HG03558 (cell line): ENCODE results near the gene GNA12.

Experiments
- ATAC-seq: cut with Tn5 transposase; IDR thresholded peaks from one replicate; pipeline ENCODE4 v1.9.1; 2021; ENCODE audit warnings: moderate number of reproducible peaks; ENCODE audit not compliant: unreplicated experiment; ENCODE audit errors: extremely low read depth

Gene GNA12

DNA sequence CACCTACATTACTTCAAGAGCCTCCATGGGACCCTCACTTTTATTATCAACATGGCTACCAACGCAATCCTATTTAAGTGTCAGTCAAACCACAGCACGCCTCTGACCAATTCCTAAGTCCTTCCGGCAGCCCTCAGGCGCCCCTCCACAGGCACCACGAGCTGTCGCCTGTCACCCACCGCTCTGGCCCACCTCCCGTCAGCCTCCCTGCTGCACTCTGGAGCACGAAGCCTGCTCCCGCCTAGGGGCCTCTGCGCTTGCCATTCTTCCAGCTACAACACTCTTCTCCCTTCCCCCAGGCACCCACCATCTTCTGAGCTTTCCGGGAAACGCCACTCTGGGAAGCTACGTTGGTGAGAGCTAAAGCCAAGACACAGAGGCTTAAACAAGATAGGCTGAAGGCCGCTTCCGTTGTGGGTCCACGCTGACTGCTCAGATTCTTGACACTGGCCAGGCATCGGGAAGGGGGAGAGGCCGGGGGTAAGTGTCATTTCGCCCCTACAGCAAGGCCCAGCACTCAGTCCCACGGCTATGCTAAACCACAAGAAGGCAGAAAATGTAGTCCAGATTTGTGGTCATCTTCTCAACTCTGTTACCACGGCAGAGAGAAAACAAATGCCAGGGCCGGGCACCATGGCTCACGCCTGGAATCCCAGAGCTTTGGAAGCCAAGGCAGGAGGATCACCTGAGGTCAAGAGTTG lies 56.7 kb downstream of the GNA12 start:
- no peak for ATAC-seq

GRCh38 chr7:2786607-2787116 lies 57.4 kb downstream of the GNA12 start:
- no peak for ATAC-seq

DNA sequence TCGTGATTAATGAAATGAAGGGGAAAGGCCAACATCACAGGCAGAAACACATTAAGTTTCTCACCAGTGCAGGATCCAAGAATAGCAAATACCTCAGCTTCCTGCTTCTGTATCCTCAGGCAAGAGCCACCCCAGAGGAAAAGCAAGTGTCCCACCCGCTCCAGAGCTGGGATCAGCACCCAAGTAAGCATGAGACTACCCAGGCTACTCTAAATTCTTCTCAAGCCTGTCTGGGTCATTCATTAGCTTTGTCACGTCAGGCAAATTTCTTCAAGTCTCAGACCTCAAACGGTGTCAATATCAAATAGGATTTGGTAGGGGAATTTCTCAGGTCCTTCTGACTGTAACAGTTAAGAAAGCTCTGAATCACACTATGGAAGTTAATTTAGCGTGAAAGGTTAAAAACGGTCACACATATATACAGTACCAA lies 59.0 kb downstream of the GNA12 start:
- ATAC-seq: peak; percentile 47

DNA sequence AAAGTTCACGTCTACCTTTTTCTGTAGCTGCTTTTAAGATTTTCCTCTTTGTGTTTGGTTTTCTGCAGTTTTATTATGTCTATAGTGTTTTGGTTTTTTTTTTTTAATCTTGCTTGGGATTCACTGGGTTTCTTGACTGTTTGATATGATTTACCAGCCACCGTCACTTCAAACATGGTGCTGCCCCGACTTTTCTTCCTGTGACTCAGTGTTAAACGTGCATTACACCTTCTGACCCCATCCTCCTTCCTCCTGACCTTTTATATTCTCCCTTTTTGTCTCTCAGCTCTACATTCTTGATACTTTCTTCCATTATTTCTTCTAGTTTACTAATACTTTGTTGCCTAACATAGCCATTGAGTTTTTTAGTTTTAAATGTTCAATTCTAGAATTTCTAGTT lies 61.5 kb downstream of the GNA12 start:
- ATAC-seq: no peak

- no peak for ATAC-seq
Observed at GRCh38 chr7:2782121-2782520, 62.0 kb downstream of the GNA12 start.

DNA sequence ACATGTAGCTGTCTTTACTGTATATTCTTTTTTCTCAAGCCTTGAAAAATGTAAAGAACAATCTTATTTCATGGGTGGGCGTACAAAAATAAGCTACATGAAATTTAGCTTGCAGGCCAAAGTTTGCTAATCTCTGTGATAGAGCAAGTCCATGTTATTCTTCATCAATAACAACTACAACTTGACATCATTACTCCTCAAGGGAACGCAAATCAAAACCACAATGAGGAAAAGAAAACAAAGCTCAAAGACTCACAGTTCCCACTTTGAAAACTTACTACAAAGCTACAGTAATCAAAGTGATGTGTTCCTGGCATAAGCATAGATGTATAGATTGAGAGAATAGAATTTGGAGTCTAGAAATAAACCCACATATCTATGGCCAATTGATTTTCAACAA lies 62.5 kb downstream of the GNA12 start:
- no peak for ATAC-seq

- ATAC-seq: no peak
Observed at GRCh38 chr7:2779051-2779450, 65.1 kb downstream of the GNA12 start.

- ATAC-seq: no peak
Observed at GRCh38 chr7:2777898-2778535, 66.1 kb downstream of the GNA12 start.

DNA sequence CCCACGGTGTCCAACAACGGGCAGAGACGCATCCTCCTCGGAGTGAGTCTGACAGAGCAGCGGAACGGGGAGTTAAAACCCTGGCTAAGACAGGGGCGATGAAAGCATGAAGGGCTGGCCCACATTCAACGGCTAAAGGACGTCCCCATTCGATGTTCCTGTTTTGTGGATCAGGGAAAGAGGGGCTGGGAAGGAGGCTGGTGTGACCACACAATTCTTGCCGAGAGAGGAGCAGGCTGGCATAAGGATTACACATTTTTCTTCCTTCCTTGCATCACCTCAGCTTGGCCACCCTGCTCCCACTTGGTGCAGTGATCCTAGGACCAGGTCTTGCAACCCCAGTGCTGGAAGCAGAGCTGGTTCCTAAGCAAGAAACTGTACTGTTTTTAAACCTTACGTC lies 67.7 kb downstream of the GNA12 start:
- no peak for ATAC-seq

DNA sequence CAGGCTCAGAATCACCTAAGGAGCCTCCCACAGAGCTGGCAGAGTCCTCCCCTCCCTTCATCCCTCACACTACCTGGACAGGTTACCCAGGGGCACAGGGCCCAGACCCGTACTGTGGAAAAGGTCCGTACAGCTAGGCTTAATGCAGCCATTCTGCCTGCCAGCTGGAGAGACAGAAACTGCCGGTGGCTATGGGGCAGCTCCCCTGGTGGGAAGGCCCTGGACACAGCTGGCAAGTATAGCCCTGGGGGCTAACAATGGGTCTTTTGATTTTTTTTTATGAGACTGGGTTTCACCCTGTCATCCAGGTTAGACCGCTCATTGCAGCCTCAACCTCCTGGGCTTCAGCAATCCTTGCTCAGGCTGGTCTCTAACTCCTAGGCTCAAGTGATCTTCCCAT lies 68.3 kb downstream of the GNA12 start:
- no peak for ATAC-seq

DNA sequence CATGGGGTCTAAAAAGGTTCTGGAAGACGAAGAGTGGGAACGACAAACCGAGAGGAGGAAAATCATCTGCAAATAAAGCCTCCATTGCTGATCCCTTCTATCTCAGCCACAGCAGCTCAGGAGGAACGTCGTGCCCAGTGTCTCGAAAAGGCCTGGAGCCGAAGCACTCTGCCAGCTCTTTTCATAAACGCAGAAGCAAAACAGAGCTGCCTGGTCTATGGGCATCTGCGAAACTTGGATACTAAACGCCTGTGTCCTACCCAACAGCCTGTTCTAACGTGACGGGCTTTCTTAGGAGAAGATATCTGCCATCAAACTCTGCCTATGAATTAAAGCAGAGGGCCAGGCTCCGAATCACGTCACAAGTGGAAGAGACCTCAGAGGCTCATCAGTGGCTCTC lies 68.7 kb downstream of the GNA12 start:
- ATAC-seq: no peak

- no peak for ATAC-seq
Observed at GRCh38 chr7:2774935-2775334, 69.2 kb downstream of the GNA12 start.

- ATAC-seq: no peak
Observed at GRCh38 chr7:2774280-2774679, 69.8 kb downstream of the GNA12 start.

DNA sequence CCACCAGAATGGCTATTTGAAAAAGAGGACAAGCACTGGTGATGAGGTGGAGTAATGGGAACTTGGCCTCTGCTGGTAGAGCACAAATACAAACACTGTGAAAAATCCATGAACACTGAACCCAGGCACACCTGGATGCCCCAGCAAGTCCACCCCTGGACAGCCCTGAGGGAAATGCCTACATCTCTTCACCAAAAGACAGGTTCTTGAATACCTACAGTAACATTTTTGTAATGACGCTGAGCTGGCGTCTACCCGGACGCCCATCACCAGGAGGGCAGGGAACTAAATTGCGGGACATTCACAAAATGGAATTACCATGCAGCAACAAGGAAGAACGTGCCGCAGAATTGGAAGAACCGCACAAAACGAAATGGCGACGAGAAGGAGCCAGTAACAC lies 70.5 kb downstream of the GNA12 start:
- no peak for ATAC-seq

GRCh38 chr7:2771274-2771731 lies 72.8 kb downstream of the GNA12 start:
- ATAC-seq: no peak

GRCh38 chr7:2764621-2765020 lies 79.5 kb downstream of the GNA12 start:
- no peak for ATAC-seq

DNA sequence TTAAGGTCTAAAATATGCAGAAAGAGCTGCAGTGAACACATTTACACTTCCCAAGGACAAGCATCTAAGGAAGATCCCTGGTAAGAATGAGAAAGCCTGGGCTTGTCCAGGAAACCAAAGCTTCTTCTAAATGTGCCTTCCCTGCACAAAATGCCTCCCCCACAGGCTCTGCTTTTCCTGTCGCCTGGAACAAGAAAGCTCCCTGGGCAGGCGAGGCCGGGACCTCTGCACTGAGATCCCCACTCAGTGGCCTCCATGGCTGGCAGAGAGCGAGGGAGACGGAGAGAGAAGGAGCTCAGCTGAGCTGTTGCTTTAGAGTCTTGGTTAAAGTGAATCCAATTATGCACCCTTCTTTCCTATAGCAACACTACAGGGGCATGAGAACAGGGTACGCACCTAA lies 80.5 kb downstream of the GNA12 start:
- ATAC-seq: no peak

- ATAC-seq: no peak
Observed at GRCh38 chr7:2761801-2762497, 82.2 kb downstream of the GNA12 start.

DNA sequence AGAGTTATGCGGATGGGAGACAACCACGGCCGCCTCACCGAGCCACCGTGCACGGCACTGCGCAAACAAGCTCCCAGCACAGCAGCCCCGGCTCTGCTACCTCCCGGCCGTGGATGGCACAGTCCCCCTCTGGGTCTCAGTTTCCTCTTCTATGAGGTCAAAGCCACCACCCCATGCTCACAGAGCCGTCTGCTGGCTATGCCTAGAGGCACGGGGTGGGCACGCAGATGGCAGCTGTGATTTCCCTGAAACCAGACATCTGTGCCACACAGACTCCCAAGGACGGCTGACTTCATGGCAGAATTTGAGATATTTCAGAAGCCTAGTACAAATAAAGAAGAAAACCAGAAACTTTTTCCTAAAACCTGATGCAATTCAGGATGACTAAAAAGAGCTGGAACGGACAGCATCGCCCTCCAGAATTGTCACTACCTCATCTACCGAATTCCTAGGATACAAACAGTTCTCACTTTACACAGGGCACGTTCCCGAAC lies 82.9 kb downstream of the GNA12 start:
- ATAC-seq: no peak

GRCh38 chr7:2760098-2760889 lies 83.8 kb downstream of the GNA12 start:
- no peak for ATAC-seq
